AG04450 (cell line): ENCODE data around the gene NUP210L. TPM values are rescaled to one million over a fixed set of nuclear protein-coding genes. Genes with fewer than 3 reads are reported as not detected.

Experiments used
- CTCF ChIA-PET: fragments of 300-600, 350-600 bp; formaldehyde crosslinking; extraction: SDS; loops from one replicate; lab custom pipeline; 2022; ENCODE audit warnings: antibody characterized with exemption, inconsistent platforms; lab: Charles Lee
- POLR2A ChIA-PET: fragments of 350-600 bp; formaldehyde crosslinking; extraction: SDS; loops from one replicate; lab custom pipeline; 2021; ENCODE audit warnings: antibody characterized with exemption, inconsistent platforms; lab: Yijun Ruan, JAX
- DNase-seq: peaks from one replicate; pipeline ENCODE4 v3.0.0-alpha.2; 2011; ENCODE audit warnings: low read depth, low spot score
- H3K27ac ChIP-seq: one replicate; pipeline ENCODE4 v1.5.1; 2012; ENCODE audit warnings: low read depth, low read length, control low read depth
- H3K27me3 ChIP-seq: one replicate; pipeline ENCODE4 v1.6.0; 2012; ENCODE audit warnings: low read length; ENCODE audit not compliant: control insufficient read depth, insufficient read depth
- H3K4me3 ChIP-seq: 2 replicates; pipeline ENCODE4 v1.5.1; 2011; ENCODE audit warnings: mild to moderate bottlenecking, low read depth, low read length, control low read depth
- H3K9me3 ChIP-seq: 2 replicates; pipeline ENCODE4 v1.5.1; 2012; ENCODE audit warnings: low read length; ENCODE audit not compliant: control insufficient read depth, insufficient read depth
- CTCF ChIP-seq: IDR thresholded peaks from 2 replicates; pipeline ENCODE4 v1.5.1; 2011; ENCODE audit warnings: low read depth, low read length, control low read depth, inconsistent platforms
- polyA plus RNA-seq: library from polyadenylated mRNA; depleted of rRNA; stranded (reverse); fragments of >200 nt; gene quantifications from 2 replicates; pipeline ENCODE4 v1.2.3, GENCODE V29; 2011

The NUP210L gene
- polyA plus RNA-seq, 1 experiment: not detected

GRCh38 chr1:154171223-154171583 lies 16.3 kb upstream of the NUP210L start:
- H3K27ac ChIP-seq: no peak overlapping the region
- H3K27me3 ChIP-seq: no peaks in the 10 kb centered on the region
- H3K4me3 ChIP-seq: no peak overlapping the region
- POLR2A ChIA-PET: interaction anchor here (0.8 kb wide), 1 partner anchor 11 kb away, joined by 3 read pairs; no protein-coding TSS in a partner anchor
- TF ChIP-seq CTCF: no peak
- DNase-seq: no peak
- CTCF ChIA-PET: no interaction called here
- H3K9me3 ChIP-seq: no peaks in the 10 kb centered on the region

DNA sequence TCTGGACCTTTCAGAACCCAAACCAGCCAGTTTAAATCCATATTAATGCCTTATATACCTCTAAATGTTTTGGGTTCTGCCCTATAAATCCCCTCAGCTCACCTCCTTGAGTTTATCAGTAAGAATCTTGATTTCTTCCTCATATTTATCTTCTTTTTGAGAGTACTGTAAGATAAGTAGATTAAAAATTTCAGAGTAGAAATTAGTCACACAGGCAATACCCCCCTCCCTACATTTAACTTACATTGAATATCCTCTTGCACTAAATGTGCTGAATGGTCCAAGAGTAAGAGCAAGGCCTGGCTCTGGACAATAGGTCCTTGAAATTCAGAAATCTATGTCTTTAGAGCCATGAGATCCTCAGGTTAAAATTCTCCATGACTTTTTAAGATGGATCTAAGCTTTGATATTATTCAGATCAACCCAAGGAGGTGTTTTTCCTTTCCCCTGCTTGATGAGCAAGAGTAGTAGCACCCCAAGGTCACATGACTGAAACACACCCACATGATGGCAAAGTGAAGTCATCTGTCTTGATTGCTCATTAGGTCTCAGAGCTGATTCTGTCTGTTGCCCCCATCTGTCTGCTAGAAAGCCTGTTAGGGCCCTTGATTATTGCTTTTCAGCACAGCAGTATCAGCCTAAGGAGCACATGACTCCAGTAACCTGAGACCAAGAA lies 15.8 kb upstream of the NUP210L start:
- CTCF ChIA-PET: no interaction called here
- no peak for TF ChIP-seq CTCF
- Histone ChIP-seq H3K9me3 (no peaks in the 10 kb centered on the region), H3K27ac (no peak overlapping the region), H3K4me3 (no peak overlapping the region), H3K27me3 (no peaks in the 10 kb centered on the region)
- DNase-seq: no peak
- POLR2A ChIA-PET: interaction anchor here (0.8 kb wide), 1 partner anchor 11 kb away, joined by 3 read pairs; no protein-coding TSS in a partner anchor

GRCh38 chr1:154167461-154167860 lies 12.6 kb upstream of the NUP210L start:
- Histone ChIP-seq H3K4me3 (no peak overlapping the region), H3K9me3 (no peaks in the 10 kb centered on the region), H3K27ac (no peak overlapping the region), H3K27me3 (no peaks in the 10 kb centered on the region)
- TF ChIP-seq CTCF: no peak
- no peak for DNase-seq
- ChIA-PET POLR2A (interaction anchor here (0.7 kb wide), 1 partner anchor 177 kb away, joined by 4 read pairs; the partner anchor contains the start of gene RPS27), CTCF (interaction anchor here (0.6 kb wide), 1 partner anchor 22 kb away, joined by 5 read pairs; no protein-coding TSS in a partner anchor)

DNA sequence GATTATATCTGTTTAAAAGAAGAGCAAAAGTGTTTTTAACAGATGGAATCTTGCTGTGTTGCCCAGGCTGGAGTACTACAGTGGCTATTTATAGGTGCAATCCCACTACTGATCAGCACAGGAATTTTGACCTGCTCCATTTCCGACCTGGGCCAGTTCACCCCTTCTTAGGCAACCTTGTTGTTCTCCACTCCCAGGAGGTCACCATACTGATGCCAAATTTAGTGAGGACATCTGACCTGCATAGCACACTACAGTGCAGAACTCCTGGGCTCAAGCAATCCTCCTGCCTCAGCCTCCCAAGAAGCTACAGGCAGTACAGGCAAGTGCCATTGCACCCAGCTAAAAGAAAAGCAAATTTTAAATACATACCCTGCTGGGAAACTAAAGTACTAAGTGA lies 11.3 kb upstream of the NUP210L start:
- ChIA-PET POLR2A (no interaction called here), CTCF (interaction anchor here (0.7 kb wide), 1 partner anchor 656 kb away, joined by 7 read pairs; no protein-coding TSS in a partner anchor)
- no peak for DNase-seq
- Histone ChIP-seq H3K4me3 (no peak overlapping the region), H3K9me3 (no peaks in the 10 kb centered on the region), H3K27ac (no peak overlapping the region), H3K27me3 (no peaks in the 10 kb centered on the region)
- TF ChIP-seq CTCF: no peak

DNA sequence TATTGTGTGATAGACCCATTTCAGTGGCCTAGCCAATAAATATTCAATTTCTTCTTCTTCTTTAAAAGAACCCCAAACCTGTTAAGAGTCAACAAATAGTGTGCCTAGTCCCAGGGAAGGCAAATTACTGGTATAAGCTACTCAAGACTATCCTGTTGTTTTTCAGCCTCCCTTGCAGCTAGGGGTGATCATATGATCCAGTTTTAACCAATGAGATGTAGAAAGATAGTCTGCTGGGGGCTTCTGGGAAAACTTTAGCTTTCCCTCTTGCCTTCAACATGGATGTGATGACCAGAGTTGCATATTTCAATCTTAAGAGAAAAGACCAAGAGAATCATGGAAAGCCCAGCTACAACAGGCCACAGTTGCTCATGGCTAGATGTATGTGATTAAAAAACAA lies 4.7 kb upstream of the NUP210L start:
- CTCF ChIA-PET: no interaction called here
- DNase-seq: no peak
- Histone ChIP-seq H3K9me3 (no peaks in the 10 kb centered on the region; the same call in 1 of the 2 replicates), H3K27me3 (no peaks in the 10 kb centered on the region), H3K4me3 (no peak overlapping the region), H3K27ac (no peak overlapping the region)
- POLR2A ChIA-PET: interaction anchor here (0.6 kb wide), 2 partner anchors 135 to 169 kb away, joined by 4 read pairs; partner anchors contain the start of gene RPS27
- TF ChIP-seq CTCF: no peak
